Keratinocyte (primary cell): ENCODE measurements around the gene GFOD2. TPM values are rescaled to one million over a fixed set of nuclear protein-coding genes. Genes with fewer than 3 reads are reported as not detected.

ENCODE experiments used
- DNase-seq: peaks from one replicate; pipeline ENCODE4 v3.0.0-alpha.2; 2011; ENCODE audit warnings: low read depth, missing footprints, low spot score
- FAIRE-seq: peaks from 2 replicates; lab custom pipeline; 2011; peaks lifted over from hg19 to GRCh38; lab: Jason Lieb, UNC
- H2AFZ ChIP-seq: 2 replicates; pipeline ENCODE4 v1.6.0; 2012; ENCODE audit warnings: low read length, control low read depth, inconsistent platforms; ENCODE audit not compliant: control insufficient read depth
- H3K27ac ChIP-seq: 2 replicates; pipeline ENCODE4 v1.5.1; 2011; ENCODE audit warnings: low read length; ENCODE audit not compliant: control insufficient read depth, insufficient read depth
- H3K27me3 ChIP-seq: 3 replicates; pipeline ENCODE4 v1.6.0; 2011; ENCODE audit warnings: low read length; ENCODE audit not compliant: control insufficient read depth, insufficient read depth; ENCODE audit errors: extremely low read depth
- H3K36me3 ChIP-seq, 2 experiments: 2 replicates in 1 of 2; 3 replicates in 1 of 2; pipeline ENCODE4 v1.5.1; 2011; ENCODE audit warnings: low read length in 2 of 2, mild to moderate bottlenecking in 1 of 2; ENCODE audit not compliant: control insufficient read depth in 2 of 2, insufficient read depth in 2 of 2; ENCODE audit errors: extremely low read depth in 1 of 2
- H3K4me1 ChIP-seq: 3 replicates; pipeline ENCODE4 v1.5.1; 2011; ENCODE audit warnings: low read length; ENCODE audit not compliant: control insufficient read depth, insufficient read depth; ENCODE audit errors: extremely low read depth
- H3K4me2 ChIP-seq: 3 replicates; pipeline ENCODE4 v1.6.0; 2011; ENCODE audit warnings: low read depth, low read length; ENCODE audit not compliant: control insufficient read depth, insufficient read depth; ENCODE audit errors: extremely low read depth
- H3K4me3 ChIP-seq, 3 experiments: fragments of 200-600 bp in 1 of 3; sonication (generic) in 1 of 3; 2 replicates in 2 of 3; 3 replicates in 1 of 3; pipeline ENCODE4 v1.5.1; 2011 to 2016; ENCODE audit warnings: low read length in 3 of 3, mild to moderate bottlenecking in 3 of 3, control low read depth in 2 of 3, inconsistent platforms in 1 of 3, low read depth in 1 of 3, mixed read lengths in 1 of 3, mixed run types in 1 of 3, moderate library complexity in 1 of 3; ENCODE audit not compliant: control insufficient read depth in 2 of 3, insufficient read depth in 2 of 3; ENCODE audit errors: extremely low read depth in 1 of 3
- H3K79me2 ChIP-seq: 2 replicates; pipeline ENCODE4 v1.6.0; 2012; ENCODE audit warnings: low read length; ENCODE audit not compliant: control insufficient read depth, insufficient read depth
- H3K9ac ChIP-seq: 3 replicates; pipeline ENCODE4 v1.6.0; 2011; ENCODE audit warnings: low read length; ENCODE audit not compliant: control insufficient read depth, insufficient read depth; ENCODE audit errors: extremely low read depth
- H3K9me1 ChIP-seq: 3 replicates; pipeline ENCODE4 v1.6.0; 2011; ENCODE audit warnings: low read length; ENCODE audit not compliant: control insufficient read depth, insufficient read depth; ENCODE audit errors: extremely low read depth
- H3K9me3 ChIP-seq: 2 replicates; pipeline ENCODE4 v1.5.1; 2012; ENCODE audit warnings: low read depth, low read length; ENCODE audit not compliant: control insufficient read depth
- H4K20me1 ChIP-seq: 3 replicates; pipeline ENCODE4 v1.6.0; 2011; ENCODE audit warnings: low read length; ENCODE audit not compliant: control insufficient read depth, insufficient read depth; ENCODE audit errors: extremely low read depth
- CTCF ChIP-seq, 3 experiments: IDR thresholded peaks in 1 of 3; conservative IDR thresholded peaks in 1 of 3; optimal IDR thresholded peaks in 1 of 3; 2 replicates in 2 of 3; 3 replicates in 1 of 3; pipeline versions ENCODE3 to v1.5.1; 2011; ENCODE audit warnings: low read length in 3 of 3, mild to moderate bottlenecking in 3 of 3, moderate library complexity in 2 of 3, control low read depth in 1 of 3, inconsistent platforms in 1 of 3; ENCODE audit not compliant: insufficient read depth in 2 of 3; ENCODE audit errors: extremely low read depth in 1 of 3
- EZH2 ChIP-seq: IDR thresholded peaks from one replicate; pipeline ENCODE4 v1.6.1; 2012; ENCODE audit warnings: inconsistent platforms, mild to moderate bottlenecking, low read length, moderate library complexity
- dilution Hi-C: fragments of 300-500 bp; cut with MboI; formaldehyde crosslinking; loops from one replicate; pipeline ENCODE4 v1.7.0; 2020; ENCODE audit warnings: low sequenced_read_pairs; ENCODE audit not compliant: extremely low pct_ligation_motif_present
- polyA plus RNA-seq, 5 experiments: library from polyadenylated mRNA; depleted of rRNA in 3 of 5; stranded (reverse) in 3 of 5; stranded (forward) in 1 of 5; unstranded in 1 of 5; fragments of >200 nt; gene quantifications; 1 replicate in 1 of 5; 2 replicates in 3 of 5; 3 replicates in 1 of 5; pipeline versions ENCODE4 v1.2.1 to v1.2.3, GENCODE V29; 2011 to 2012; ENCODE audit warnings: missing spikeins in 2 of 5, low read depth in 1 of 5, low replicate concordance in 1 of 5

The GFOD2 gene
- polyA plus RNA-seq, 1 donor (not counting 4 experiments of a cell fraction or from before 2014, with no cell fraction given), result 13.2 TPM

- TF ChIP-seq CTCF (optimal IDR thresholded peaks at IDR 0.05 in 1 of 3, IDR thresholded peaks at IDR 0.05 in 1 of 3, conservative IDR thresholded peaks at IDR 0.05 in 1 of 3; ENCODE audit: extremely low read depth in 1 of 3, insufficient read depth in 2 of 3, low read length in 3 of 3), result no peak
- no peak for TF ChIP-seq EZH2
- Histone ChIP-seq H3K9me1 (no peaks in the 10 kb centered on the region), H3K4me3 (no peak overlapping the region), H2AFZ (no peak overlapping the region), H3K36me3 (peaks cover 4 to 6% of the 10 kb centered on the region in 2 experiments), H3K79me2 (peaks cover 4% of the 10 kb centered on the region), H3K4me2 (no peak overlapping the region), H3K27ac (no peak overlapping the region), H3K27me3 (no peaks in the 10 kb centered on the region), H3K4me1 (peaks cover 9% of the 10 kb centered on the region), H3K9ac (no peak overlapping the region), H4K20me1 (no peaks in the 10 kb centered on the region), H3K9me3 (no peaks in the 10 kb centered on the region)
- DNase-seq (no peak), FAIRE-seq (no peak)
- dilution Hi-C loops, result no loop called here
Measured at GRCh38 chr16:67685388-67686112, 33.6 kb downstream of the GFOD2 start.

- dilution Hi-C loops, result no loop called here
- peaks cover 4 to 8% of the 10 kb centered on the region in 2 experiments for H3K36me3 ChIP-seq
- H3K27me3 ChIP-seq, result no peaks in the 10 kb centered on the region
- H4K20me1 ChIP-seq, result no peaks in the 10 kb centered on the region
- FAIRE-seq, result no peak
- DNase-seq, result no peak
- H3K79me2 ChIP-seq, result peaks cover 4% of the 10 kb centered on the region
- no peak overlapping the region for H3K27ac ChIP-seq
- H2AFZ ChIP-seq, result no peak overlapping the region
- H3K4me2 ChIP-seq, result no peak overlapping the region
- no peak overlapping the region for H3K9ac ChIP-seq
- no peak overlapping the region for H3K4me3 ChIP-seq
- TF ChIP-seq CTCF (optimal IDR thresholded peaks at IDR 0.05 in 1 of 3, IDR thresholded peaks at IDR 0.05 in 1 of 3, conservative IDR thresholded peaks at IDR 0.05 in 1 of 3; ENCODE audit: extremely low read depth in 1 of 3, insufficient read depth in 2 of 3, low read length in 3 of 3), result no peak
- TF ChIP-seq EZH2, result no peak
- H3K9me3 ChIP-seq, result no peaks in the 10 kb centered on the region
- H3K9me1 ChIP-seq, result no peaks in the 10 kb centered on the region
- H3K4me1 ChIP-seq, result peaks cover 9% of the 10 kb centered on the region
Measured at GRCh38 chr16:67683767-67684166, 35.3 kb downstream of the GFOD2 start.
